IMR-90 (cell line): Measurements from ENCODE around the gene SORBS1.

Source experiments
- CHD1 ChIP-seq: IDR thresholded peaks from 2 replicates; pipeline ENCODE4 v1.6.1; 2012; ENCODE audit warnings: low read depth, low read length, improper control_type of control experiment
- CTCF ChIP-seq: conservative IDR thresholded peaks from 2 replicates; pipeline ENCODE4 v1.5.1; 2012; ENCODE audit warnings: mild to moderate bottlenecking, low read depth, low read length, improper control_type of control experiment
- USF2 ChIP-seq: fragments of 150-350 bp; IDR thresholded peaks from 2 replicates; pipeline ENCODE4 v1.6.1; 2017; ENCODE audit warnings: mild to moderate bottlenecking, antibody characterized with exemption, low read length, low read depth

GRCh38 chr10:95392217-95392584 lies 169.0 kb downstream of the SORBS1 start:
- no peak for TF ChIP-seq CTCF
- no peak for TF ChIP-seq USF2
- no peak for TF ChIP-seq CHD1
